GM12878 (cell line): ENCODE measurements around the gene CNTN4.

Experiments used
- EP300 ChIP-seq, 2 experiments: fragments of 150-350 bp in 1 of 2; IDR thresholded peaks; 2 replicates each; pipeline ENCODE4 v1.6.1; 2011 to 2012; ENCODE audit warnings: low read depth in 2 of 2, low read length in 2 of 2, borderline replicate concordance in 1 of 2, improper control_type of control experiment in 1 of 2, inconsistent platforms in 1 of 2; ENCODE audit not compliant: control insufficient read depth in 1 of 2
- ESRRA ChIP-seq: IDR thresholded peaks from 2 replicates; pipeline ENCODE4 v1.6.1; 2012; ENCODE audit warnings: mild to moderate bottlenecking, low read length, improper control_type of control experiment
- MEF2B ChIP-seq: fragments of 450-650 bp; IDR thresholded peaks from 2 replicates; pipeline ENCODE4 v1.6.1; 2018; ENCODE audit warnings: mild to moderate bottlenecking, moderate library complexity; ENCODE audit not compliant: partially characterized antibody, poor library complexity, severe bottlenecking
- POLR2A ChIP-seq: IDR thresholded peaks from 2 replicates; pipeline ENCODE4 v1.6.1; 2011; ENCODE audit warnings: low read depth, mild to moderate bottlenecking, low read length
- RAD21 ChIP-seq: IDR thresholded peaks from 2 replicates; pipeline ENCODE4 v1.6.1; 2011; ENCODE audit warnings: mild to moderate bottlenecking, low read depth, low read length, moderate library complexity; ENCODE audit not compliant: insufficient read depth
- RBBP5 ChIP-seq: fragments of 200-600 bp; sonication (generic); conservative IDR thresholded peaks from 2 replicates; pipeline ENCODE4 v1.6.1; 2016
- SIN3A ChIP-seq: IDR thresholded peaks from 2 replicates; pipeline ENCODE4 v1.6.1; 2012; ENCODE audit warnings: low read depth, low read length, improper control_type of control experiment
- TAF1 ChIP-seq: IDR thresholded peaks from 2 replicates; pipeline ENCODE4 v1.6.1; 2011; ENCODE audit warnings: mild to moderate bottlenecking, low read depth, low read length, borderline replicate concordance
- ZNF24 ChIP-seq: fragments of 450-650 bp; IDR thresholded peaks from 2 replicates; pipeline ENCODE4 v1.6.1; 2017; ENCODE audit warnings: antibody characterized with exemption, mild to moderate bottlenecking
- TF ChIP-seq, protein P1 (sequence below), 3 experiments: IDR thresholded peaks in 2 of 3; conservative IDR thresholded peaks in 1 of 3; 2 replicates each; pipeline ENCODE4 v1.5.1; 2011; ENCODE audit warnings: low read depth in 3 of 3, low read length in 3 of 3, mild to moderate bottlenecking in 3 of 3, control low read depth in 2 of 3, moderate library complexity in 2 of 3, inconsistent platforms in 1 of 3, mixed read lengths in 1 of 3; ENCODE audit not compliant: control insufficient read depth in 2 of 3, insufficient read depth in 1 of 3; ENCODE audit errors: extremely low read depth in 1 of 3

DNA sequence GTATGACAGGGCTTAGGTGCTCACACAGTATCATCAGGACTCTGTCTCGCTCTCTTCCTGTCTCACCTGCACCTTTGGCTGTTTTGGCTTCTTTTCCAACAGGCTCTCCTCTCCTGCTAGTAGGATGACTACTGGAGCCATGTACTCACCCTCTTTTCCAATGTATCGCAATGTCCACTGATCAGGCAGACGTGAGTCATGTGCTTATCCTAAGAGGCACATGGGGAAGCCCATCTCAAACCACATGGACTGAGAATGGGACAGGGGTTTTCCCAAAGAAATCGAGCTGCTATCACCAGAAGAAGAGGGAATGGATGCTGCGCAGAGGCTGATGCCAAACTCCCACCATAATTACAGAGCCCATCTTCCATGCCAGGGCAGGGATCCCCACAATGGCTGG is 830.9 kb downstream of the CNTN4 start:
- TF ChIP-seq, protein P1, sequence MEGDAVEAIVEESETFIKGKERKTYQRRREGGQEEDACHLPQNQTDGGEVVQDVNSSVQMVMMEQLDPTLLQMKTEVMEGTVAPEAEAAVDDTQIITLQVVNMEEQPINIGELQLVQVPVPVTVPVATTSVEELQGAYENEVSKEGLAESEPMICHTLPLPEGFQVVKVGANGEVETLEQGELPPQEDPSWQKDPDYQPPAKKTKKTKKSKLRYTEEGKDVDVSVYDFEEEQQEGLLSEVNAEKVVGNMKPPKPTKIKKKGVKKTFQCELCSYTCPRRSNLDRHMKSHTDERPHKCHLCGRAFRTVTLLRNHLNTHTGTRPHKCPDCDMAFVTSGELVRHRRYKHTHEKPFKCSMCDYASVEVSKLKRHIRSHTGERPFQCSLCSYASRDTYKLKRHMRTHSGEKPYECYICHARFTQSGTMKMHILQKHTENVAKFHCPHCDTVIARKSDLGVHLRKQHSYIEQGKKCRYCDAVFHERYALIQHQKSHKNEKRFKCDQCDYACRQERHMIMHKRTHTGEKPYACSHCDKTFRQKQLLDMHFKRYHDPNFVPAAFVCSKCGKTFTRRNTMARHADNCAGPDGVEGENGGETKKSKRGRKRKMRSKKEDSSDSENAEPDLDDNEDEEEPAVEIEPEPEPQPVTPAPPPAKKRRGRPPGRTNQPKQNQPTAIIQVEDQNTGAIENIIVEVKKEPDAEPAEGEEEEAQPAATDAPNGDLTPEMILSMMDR (IDR thresholded peaks at IDR 0.05 in 2 of 3, conservative IDR thresholded peaks at IDR 0.05 in 1 of 3; ENCODE audit: control insufficient read depth in 2 of 3, extremely low read depth in 1 of 3, insufficient read depth in 1 of 3, low read depth in 3 of 3, low read length in 3 of 3): no peak
- TF ChIP-seq RAD21 (no peak), ESRRA (no peak), TAF1 (no peak), SIN3A (no peak), ZNF24 (no peak), MEF2B (no peak), EP300 (IDR thresholded peaks at IDR 0.05; ENCODE audit: borderline replicate concordance in 1 of 2, control insufficient read depth in 1 of 2, low read depth in 2 of 2, low read length in 2 of 2) (no peak), RBBP5 (no peak), POLR2A (no peak)
